GM19324 (cell line): ENCODE data around the gene BSPRY.
"Not testable (repeated sequence)": the region's sequence is repeated elsewhere in the genome, so short reads cannot be mapped to it uniquely, and the experiment has no call there.

Experiments used
- ATAC-seq: cut with Tn5 transposase; IDR thresholded peaks from one replicate; pipeline ENCODE4 v1.9.1; 2021; ENCODE audit warnings: mild to moderate bottlenecking, moderate library complexity; ENCODE audit not compliant: unreplicated experiment, low FRiP score

The BSPRY gene

DNA sequence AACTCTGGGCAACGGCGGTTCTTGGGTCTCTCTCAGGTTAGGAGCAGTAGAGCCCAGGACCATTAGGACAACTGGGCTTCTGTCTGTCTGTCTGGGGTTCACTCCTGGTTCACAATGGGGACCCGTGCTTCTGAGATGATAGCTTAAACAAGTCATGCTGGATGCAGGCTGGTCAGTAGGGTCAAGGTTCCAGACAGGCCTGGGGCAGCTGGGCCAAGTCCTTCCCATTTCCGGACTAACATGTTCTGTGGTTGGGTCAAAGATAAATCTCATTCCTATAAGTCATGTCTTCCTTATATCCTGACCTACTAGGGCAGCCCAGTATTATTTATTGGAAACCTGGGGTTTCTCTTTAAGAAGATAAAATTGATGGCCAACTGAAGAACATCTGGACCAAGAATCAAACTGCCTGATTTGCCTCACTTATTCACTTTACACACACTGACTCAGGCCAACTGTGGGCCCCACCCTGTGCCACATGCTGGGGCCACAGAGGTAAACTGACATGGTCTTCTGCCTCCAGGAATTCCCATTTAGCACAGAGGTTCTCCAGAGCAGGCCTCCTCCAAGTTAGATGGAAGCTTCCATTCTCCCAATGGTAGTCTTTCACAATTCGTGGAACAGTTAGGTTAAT, 19.1 kb downstream of the BSPRY start:
- ATAC-seq: no peak

DNA sequence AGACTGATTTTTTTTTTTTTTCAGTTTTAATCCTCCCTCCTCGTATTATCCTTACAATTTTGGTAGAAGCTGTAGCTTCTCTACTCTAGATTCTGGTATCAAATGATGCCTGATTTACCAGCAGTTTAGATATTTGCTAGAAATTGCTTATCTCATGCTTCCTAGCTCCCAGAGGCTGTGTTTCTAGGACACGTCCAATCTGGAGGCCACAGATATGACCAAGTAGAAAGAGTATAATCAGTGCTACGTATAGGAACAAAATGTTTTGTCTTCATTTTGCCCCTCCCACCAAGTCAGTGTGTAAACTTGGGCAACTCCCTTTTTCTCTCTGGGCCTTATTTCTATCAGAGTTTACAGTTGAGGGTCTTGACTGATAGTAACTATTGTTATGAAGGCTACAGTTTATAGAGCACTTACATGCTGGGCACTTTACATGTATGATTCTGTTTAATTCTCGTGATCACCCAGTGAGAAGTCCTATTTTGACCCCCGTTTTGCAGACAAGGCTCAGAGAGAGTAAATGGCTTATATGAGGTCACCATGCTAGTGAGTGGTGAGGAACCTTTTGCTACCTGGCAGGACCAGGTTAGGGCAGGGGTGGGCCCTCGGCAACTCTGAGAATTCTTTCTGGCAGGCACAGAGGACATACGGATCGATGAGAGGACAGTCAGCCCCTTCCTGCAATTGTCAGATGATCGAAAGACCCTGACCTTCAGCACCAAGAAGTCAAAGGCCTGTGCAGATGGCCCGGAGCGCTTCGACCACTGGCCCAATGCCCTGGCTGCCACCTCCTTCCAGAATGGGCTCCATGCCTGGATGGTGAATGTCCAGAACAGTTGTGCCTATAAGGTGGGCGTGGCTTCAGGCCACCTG, 19.9 kb downstream of the BSPRY start:
- ATAC-seq: no peak

DNA sequence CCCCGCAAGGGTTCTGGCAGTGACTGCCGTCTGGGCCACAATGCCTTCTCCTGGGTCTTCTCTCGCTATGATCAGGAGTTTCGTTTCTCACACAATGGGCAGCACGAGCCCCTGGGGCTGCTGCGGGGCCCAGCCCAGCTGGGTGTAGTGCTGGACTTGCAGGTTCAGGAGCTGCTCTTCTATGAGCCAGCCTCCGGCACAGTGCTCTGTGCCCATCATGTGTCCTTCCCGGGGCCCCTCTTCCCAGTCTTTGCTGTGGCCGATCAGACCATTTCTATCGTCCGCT, 20.5 kb downstream of the BSPRY start:
- no peak for ATAC-seq

DNA sequence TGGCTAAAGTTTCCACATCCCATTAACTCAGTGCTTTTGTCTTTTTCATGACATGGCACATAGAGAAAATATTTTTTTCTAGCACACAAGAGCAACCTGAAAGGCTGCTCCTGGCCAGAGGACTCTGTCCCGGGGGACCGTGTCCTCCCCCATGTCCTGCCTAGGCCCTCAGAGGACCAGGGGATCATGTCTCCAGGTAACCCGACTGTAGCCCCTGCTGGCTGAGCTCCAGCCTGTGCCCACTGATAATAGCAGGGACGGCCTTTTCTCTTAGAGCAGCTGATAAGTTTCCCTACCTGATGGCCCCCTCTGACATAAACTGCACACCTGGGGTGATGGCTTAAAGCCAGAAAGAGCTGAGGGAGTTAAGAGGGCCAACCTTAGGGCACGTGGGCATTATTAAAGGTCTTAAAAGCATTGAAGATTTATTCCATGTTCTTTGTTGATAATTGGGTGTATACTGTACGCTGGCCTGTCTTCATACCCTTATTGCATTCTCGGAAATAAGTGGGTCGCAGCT, 21.5 kb downstream of the BSPRY start:
- ATAC-seq: no peak

DNA sequence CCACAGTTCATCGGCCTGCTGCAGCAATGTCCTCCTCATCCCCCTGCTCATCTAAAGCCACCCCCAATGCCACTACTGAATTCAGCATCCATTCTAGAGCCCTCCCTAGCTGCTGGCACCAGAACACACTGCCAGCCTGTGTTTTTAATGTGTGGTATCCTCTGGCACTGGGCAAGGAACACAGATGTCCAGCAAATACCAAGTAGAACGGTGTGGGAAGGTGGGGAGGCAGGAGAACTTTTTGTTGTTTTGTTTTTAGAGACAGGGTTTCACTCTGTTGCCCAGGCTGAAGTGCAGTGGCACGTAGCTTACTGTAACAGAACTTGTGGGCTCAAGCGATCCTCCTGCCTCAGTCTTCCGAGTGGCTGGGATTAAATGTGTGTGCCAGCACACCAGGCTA, 22.7 kb downstream of the BSPRY start:
- ATAC-seq: no peak

DNA sequence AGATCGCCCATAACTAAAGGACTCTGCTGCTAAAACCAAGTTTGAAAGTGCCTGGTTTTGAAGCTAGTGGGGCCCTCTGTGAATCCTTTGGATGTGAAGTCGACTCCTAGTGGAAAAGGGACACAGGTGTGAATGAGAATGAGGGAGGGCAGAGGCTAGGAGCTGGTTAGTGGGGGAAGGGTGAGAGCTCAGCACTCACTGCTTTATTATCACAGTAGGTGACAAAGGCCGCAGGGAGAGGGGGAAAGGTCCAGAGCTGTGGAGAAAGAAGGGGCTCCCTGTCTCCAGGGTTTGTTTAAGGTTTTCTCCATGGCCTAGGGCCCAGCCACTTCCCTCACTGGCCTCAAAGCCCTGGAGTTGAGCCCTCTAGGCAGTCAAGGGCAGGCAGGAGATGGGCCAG, 23.9 kb downstream of the BSPRY start:
- no peak for ATAC-seq

DNA sequence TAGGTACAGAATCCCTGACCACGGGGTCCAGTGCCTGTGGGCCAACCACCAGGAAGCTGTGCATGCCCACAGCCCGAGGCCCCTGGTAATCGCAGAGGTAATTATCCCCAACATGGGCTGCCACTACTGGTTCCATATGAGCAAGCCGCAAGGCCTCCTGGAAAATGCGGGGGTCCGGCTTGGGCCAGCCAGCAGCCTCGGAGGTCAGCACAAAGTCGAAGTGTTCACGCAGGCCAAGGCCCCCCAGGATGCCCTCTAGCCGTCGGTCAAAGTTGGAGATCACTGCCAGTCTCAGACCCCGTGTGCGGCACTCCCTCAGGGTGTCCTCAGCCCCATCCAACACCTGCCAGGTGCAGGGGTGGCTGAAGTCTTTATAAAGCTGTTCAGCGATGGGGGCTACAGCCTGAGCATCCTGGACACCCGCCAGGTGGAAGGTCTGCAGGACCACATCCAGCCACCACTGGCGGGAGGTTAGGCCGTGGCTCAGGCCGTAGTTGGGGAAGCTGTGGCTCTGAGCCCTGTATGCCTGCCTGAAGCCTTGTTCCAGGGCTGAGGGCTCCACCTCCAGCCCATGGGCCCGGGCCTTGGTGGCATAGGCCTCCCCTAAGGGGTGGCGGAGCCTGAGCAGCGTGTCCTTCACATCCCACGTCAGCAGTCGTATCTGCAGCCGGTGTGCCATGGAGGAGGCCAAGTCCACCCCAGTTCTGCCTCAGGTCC, 24.5 kb downstream of the BSPRY start:
- ATAC-seq: no peak

DNA sequence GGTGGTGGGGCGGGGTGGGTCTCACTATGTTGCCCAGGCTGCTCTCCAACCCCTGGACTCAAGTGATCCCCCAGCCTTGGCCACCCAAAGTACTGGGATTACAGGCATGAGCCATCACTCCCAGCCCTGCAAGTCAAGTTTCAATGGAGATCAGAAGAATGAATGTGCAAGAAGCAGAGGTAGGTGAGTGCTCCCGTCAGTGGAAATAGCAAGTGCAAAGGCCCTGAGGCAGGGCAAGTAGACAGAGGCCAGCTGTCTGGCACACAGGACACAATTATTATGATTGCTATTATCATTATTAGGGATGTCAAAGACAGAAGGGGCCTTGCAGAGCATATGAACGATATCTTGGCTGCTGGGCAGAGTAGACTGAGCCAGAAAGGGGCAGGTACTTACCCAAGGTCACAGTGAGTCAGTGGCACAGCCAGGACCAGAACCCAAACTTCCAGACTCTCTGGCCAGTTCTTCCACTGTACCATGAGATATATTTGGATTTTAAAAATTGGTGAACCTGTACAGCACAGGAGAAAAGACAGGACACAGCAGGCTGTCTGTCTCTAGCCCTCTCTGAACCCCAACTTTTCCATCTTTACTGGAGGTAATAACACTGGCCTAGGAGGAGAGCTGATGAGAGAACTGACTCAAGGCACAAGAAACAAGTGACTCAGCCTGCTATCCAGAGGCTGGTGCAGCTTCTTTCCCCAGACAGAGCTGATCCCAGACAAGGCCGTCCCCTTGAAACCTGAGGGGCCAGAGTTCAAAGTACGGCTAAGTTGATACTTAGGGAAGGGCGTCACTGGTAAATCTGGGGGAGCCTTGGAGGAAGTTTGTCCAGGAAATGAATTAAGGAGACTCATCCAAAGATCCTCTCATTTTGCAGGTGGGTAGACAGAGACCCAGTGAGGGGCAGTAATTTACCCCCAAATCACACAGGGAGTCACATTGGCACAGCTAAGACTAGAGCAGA, 26.0 kb downstream of the BSPRY start:
- no peak for ATAC-seq

DNA sequence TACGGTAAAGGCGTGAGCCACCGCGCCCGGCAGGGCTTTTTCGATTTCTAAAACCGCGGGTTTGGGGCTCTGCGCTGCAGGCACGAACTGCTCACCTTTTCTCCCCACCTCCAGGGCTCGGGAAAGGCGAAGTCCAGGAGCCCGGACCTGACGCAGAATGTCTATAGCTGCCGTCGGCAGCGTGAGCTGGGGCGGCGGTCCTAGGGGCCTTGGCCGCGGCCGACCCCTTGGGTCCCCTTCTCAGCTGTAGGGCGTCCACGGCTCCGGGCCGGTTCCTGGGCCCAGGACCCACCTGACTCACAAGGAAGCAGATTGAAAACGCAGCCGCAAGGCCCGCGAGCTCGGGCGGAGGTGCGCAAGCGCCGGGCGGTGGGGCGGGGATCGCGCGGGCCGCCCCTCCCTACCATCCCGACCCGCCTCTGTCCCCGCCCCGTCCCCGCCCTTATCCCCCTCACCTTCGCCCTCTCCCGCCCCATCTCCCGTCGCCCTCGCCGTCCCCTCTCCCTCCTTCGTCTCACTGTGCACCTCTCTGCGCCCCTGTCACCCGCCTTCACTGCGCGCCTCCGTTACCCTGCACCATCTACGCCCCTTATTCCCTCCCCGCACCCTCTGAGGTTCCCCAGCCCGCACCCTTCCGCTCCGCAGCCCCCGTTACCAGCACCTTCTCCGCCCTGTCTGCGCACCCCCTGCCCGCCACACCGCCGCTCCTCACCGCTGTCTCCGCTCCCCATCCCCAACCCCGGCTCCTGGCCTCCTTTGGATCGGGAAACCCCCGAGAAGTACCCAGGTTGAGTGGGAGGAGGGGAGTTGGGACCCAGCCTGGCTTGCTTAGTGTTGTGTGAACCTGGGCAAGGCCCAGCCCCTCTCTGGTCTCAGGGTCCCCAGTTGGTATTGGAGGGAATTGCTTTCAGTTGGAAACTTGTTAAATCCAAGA, 27.6 kb downstream of the BSPRY start, which contains the start of gene HDHD3:
HDHD3 (minus strand) TSS at position 353 of the 934 bp plus-strand sequence. CDS start 2,632 bp downstream, outside the sequence.
- peak; percentile 90 for ATAC-seq

DNA sequence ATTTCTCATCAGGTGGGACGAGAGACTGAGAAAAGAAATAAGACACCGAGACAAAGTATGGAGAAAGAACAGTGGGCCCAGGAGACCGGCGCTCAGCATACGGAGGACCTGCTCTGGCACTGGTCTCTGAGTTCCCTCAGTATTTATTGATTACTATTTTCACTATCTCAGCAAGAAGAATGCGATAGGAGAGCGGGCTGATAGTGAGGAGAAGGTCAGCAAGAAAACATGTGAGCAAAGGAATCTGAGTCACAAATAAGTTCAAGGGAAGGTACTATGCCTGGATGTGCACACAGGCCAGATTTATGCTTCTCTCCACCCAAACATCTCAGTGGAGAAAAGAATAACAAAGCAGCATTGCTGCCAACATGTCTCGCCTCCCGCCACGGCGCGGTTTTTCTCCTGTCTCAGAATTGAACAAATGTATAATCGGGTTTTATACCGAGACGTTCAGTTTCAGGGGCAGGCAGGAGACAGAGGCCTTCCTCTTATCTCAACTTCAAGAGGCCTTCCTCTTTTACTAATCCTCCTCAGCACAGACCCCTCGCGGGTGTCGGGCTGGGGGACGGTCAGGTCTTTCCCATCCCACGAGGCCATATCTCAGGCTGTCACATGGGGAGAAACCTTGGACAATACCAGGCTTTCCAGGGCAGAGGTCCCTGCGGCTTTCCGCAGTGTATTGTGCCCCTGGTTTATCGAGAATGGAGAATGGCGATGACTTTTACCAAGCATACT, 29.9 kb downstream of the BSPRY start:
- not testable (repeated sequence) for ATAC-seq

DNA sequence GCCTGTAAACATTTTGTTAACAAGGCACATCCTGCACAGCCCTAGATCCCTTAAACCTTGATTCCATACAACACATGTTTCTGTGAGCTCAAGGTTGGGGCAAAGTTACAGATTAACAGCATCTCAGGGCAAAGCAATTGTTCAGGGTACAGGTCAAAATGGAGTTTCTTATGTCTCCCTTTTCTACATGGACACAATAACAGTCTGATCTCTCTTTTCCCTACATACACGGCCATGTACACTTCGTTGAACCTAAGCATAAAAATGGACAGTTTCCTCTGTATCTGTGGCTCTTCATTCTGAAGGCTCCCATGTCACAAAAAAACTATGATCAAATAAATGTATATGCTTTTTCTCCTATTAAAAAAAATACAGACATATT, 30.5 kb downstream of the BSPRY start:
- not testable (repeated sequence) for ATAC-seq

DNA sequence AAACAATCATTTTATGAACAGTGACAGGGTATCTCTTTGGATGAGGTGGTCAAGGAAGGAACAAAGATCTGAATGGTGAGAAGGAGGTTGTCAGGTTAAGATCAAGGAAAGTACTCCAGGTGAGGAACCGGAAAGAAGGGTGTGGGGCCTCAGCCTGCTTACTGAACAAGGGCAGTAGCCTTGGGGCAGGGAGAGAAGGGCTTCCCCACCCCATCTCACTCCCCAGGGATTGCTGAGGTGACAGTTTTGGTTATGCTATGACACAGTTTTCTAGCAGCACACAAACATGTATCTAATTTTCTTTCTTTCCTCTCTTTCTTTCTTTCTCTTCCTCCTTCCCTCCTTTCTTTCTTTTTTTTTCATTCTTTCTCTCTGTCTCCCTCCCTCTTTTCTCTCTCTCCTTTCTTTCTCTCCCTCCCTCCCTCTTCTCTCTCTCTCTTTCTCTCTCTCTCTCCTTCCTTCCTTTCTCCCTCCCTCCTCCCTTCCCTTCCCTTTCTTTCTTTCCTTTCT, 31.6 kb downstream of the BSPRY start:
- ATAC-seq: no peak

DNA sequence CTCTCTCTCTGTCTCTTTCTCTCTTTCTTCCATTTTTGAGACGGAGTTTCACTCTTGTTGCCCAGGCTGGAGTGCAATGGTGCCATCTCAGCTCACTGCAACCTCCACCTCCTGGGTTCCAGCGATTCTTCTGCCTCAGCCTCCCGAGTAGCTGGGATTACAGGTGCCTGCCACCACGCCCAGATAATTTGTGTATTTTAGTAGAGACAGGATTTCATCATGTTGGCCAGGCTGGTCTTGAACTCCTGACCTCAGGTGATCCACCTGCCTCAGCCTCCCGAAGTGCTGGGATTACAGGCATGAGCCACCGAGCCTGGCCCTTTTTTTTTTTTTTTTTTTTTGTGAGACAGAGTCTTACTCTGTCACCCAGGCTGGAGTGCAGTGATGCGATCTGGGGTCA, 32.1 kb downstream of the BSPRY start:
- not testable (repeated sequence) for ATAC-seq

DNA sequence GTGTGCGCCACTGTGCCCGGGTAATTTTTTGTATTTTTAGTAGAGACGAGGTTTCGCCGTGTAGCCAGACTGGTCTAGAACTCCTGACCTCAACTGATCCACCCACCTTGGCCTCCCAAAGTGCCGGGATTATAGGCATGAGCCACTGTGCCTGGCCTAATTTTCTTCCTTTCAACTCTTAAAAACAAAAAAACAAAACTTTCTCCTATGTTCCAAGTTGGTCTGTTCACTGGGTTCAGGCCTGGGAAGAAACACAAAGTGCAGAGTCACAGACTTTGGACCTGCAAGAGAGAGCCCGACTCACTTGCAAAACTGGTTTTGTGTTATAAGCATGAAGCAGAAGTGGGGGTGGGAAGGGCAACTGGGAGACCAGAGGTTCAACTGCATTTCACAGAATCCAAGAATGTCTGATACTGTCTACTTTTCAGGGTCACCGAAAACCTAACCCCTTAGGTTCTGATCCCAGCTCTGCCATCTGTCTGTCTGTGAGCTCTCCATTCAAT, 32.6 kb downstream of the BSPRY start:
- no peak for ATAC-seq

DNA sequence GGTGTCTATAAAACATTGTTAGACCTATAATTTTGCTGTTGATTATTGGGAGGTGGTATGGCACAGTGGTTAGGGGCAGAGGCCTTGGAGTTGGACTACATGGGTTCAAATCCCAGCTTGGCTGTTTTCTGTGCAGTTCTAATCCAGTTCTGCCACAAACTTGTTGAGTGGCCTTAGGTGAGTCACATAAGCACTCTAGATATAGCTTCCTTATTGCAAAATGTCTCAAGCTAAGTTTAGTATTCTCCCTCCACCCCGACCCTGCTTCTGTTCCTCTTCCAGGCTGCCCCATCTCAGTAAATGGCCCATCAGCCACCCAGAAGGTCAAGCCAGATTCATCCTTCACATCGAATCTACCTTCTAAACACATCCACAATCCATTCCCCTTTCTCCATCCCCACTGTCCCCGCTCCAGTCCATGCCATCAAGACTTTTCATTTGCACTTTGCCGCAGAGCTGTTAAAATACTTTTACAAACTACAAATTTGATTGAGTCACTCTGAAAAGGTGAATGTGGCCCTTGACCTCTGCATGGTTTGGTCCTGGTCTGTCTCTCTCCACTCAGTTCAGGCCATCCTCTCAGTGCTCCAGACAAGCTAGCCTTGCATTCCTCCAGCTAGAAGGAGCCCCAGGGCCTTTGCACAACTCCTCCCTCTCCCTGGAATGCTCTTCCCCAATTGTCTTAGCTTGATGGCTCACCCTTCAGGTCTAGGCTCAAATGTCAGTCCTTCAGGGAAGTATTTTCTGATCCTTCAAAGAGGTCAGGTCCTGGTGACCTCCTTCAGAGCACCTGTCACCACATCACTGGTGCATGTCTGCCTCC, 37.4 kb downstream of the BSPRY start:
- no peak for ATAC-seq

DNA sequence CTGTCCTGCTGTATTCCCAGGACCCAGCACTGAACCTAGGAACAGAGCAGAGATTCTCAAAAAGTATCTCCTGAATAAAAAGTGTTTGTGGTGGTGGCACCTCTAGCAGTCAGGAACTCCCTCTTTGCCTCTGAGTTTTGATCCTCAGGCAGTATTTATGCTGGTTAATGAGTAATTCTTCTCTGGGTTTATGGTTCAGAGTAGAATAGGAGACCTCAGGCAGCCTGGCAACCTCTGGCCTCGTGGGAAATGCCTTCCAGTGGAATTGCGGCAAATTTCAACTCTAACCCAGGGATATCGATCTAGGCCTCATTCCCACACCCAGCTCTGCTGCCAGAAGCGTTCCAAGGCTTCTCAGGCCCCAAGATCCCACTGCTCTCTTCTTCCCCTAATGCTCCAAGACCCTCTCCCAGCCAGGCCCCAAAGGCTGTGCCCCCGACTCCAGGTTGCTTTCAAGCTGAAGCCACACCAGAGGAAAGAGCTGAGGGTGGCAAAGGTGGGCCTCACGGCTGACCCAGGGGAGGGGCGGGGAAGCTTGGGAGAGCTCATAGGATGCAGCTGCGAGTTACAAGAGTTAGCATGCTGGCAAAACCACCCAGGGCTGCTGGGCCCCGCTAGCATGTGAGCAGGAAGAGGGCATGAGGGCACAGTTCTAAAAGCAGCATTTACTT, 38.4 kb downstream of the BSPRY start:
- no peak for ATAC-seq

DNA sequence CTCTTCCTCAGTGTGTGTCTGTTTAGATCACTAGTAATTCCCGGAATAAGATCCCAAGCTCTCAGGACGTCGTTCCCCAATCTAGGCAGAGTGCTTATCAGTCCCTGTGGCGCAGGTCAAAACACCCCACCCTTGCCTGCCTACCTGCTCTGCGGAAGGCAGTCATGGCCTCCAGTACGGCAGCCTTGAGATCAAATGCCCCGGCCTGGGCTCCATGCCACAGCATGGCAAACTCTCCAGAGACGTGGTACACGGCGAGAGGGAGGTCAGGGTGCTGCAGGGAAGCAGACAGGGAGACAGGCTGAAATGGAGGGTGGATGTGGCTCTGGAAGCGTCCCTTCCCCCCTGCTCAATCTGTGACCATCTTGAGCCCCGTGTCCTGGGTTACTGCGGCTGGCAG, 39.5 kb downstream of the BSPRY start:
- ATAC-seq: no peak
